RKO (cell line): Measurements from ENCODE around the gene PARD3B.

ENCODE experiments used
- DNase-seq: peaks from one replicate; pipeline ENCODE4 v3.0.0-alpha.2; 2016; ENCODE audit warnings: low spot score

Gene PARD3B

GRCh38 chr2:205403244-205403825 lies 858.1 kb downstream of the PARD3B start:
- no peak for DNase-seq

- no peak for DNase-seq
These were observed 859.9 kb downstream of the PARD3B start for GRCh38 chr2:205405194-205405593.

GRCh38 chr2:205405752-205406151 lies 860.5 kb downstream of the PARD3B start:
- no peak for DNase-seq

GRCh38 chr2:205407984-205408383 lies 862.7 kb downstream of the PARD3B start:
- no peak for DNase-seq

- DNase-seq, result no peak
These were observed 863.4 kb downstream of the PARD3B start for GRCh38 chr2:205408696-205409095.

GRCh38 chr2:205409411-205409810 lies 864.1 kb downstream of the PARD3B start:
- no peak for DNase-seq

DNA sequence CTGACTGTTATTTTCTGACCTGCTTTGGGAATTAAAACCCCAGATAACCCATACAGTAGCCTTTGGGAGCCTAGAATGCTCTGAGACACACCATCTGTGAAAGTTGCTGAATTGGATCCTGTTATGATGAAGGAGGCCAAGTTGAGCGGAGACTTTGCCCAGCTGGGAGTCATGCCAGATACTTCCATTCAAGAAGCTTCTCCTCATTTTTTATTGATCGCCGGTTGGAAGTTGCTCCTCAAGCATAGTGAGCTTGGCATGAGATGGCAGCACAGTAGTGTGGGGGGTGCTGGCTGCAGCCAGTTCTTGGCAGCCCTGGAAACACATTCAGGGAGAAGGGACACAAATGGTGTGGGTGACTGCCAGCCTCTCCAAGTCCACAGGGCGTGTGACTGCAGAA lies 866.3 kb downstream of the PARD3B start:
- DNase-seq, result no peak

- DNase-seq, result no peak
These were observed 879.1 kb downstream of the PARD3B start for GRCh38 chr2:205424326-205424725.

GRCh38 chr2:205425102-205425501 lies 879.8 kb downstream of the PARD3B start:
- DNase-seq, result no peak

DNA sequence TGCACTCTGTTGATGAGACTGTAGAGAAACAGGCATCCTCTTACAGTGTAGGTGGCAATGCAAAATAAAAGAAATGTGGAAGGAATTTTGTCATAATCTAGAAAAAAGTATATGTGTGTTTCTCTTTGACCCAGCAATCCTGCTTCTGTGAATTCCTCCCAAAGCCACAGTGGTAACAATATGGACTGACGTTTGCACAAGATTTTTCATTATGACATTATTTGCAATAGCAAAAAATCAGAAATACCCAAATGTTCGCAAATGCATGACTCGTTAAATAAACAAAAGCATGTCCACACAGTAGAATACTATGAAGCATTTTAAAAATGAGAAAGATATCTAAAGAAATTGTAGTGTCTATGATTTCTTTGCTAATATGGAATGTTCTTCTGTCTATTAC lies 881.8 kb downstream of the PARD3B start:
- DNase-seq, result no peak

- DNase-seq, result no peak
These were observed 883.5 kb downstream of the PARD3B start for GRCh38 chr2:205428811-205429210.

DNA sequence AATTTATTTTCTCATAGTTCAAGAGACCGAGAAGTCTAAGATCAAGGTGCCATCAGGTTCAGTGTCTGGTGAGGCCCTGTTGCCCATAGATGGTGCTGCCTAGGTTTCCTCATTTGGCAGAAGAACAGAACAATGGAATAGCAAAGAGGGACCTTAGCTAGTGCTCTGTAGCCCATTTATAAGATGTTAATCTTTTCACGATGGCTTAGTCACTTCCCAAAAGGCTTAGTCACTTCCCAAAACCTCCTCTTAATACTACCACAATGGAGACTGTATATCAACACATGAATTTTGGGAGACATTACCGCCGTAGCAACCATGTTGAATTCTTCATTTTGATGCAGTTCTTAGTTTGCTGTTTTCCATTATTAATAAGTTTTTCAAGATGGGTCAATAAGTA lies 890.7 kb downstream of the PARD3B start:
- peak; percentile 45 for DNase-seq

- no peak for DNase-seq
These were observed 893.0 kb downstream of the PARD3B start for GRCh38 chr2:205438241-205438640.

GRCh38 chr2:205439621-205440020 lies 894.3 kb downstream of the PARD3B start:
- DNase-seq, result no peak

DNA sequence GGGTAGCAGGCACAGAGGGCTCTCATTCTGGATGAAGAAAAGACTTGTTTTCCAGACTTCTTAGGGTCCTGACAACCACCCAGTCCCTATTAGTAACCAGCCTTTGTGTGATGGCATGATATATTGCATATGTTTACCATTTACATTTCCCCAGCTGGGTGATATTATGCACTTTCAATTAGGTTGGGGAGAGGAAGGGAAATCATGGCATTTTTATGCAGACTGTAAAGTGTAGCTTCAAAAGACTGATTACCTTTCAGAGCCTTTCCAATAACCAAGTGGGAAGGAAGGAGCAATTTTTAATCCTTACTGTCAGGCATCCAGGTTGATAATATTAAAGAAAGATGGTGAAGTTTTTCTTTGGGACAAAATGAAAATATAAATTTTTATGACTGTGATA lies 896.2 kb downstream of the PARD3B start:
- DNase-seq, result no peak

GRCh38 chr2:205448189-205448588 lies 902.9 kb downstream of the PARD3B start:
- DNase-seq, result no peak

DNA sequence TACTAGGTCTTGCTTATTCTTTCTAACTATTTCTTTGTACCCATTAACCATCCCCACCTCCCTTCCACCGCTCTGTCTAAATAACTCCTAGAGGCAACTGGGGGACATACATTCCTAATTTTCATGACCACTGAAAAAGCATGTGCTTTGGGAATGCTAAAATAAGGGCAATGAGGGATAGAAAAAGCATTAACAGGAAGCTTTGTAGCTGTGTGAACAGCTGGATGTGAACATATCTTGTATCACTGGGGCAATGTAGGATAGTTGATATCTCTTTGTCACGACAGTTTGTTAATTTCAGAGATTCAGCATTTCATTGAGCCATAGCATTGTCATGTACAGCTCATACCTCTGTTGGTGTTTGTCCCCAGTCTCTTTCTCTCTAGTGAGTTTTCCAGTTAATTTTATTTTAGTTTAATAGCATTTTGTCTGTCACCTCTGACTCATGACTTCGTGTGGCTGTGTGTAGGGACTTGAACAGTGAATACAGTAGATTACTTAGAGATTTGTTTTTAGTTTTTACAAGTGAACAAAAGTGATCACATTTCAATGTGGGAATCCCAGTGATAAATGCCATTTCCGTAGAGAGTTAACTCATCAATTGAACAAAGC lies 906.7 kb downstream of the PARD3B start:
- no peak for DNase-seq

GRCh38 chr2:205453202-205453601 lies 907.9 kb downstream of the PARD3B start:
- no peak for DNase-seq

- no peak for DNase-seq
These were observed 911.4 kb downstream of the PARD3B start for GRCh38 chr2:205456682-205457081.

DNA sequence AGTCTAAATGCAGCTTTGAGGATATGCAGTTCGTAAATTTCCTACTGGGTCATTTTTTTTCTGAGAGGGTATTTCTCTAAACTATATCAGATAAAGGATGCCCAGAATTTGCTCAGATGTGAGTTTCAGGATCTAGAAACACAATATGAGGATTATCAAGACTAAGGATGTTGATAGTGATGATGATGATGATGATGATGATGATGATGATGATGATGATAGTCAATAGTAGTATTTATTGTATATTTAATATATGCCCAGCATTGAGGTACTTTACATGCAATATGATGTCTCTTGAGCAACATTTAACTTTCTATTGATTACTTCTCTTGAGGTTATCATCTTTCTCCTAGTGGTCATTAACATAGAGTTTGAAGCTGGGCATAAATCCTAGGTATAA lies 914.9 kb downstream of the PARD3B start:
- no peak for DNase-seq

- DNase-seq, result no peak
These were observed 915.9 kb downstream of the PARD3B start for GRCh38 chr2:205461169-205461568.

DNA sequence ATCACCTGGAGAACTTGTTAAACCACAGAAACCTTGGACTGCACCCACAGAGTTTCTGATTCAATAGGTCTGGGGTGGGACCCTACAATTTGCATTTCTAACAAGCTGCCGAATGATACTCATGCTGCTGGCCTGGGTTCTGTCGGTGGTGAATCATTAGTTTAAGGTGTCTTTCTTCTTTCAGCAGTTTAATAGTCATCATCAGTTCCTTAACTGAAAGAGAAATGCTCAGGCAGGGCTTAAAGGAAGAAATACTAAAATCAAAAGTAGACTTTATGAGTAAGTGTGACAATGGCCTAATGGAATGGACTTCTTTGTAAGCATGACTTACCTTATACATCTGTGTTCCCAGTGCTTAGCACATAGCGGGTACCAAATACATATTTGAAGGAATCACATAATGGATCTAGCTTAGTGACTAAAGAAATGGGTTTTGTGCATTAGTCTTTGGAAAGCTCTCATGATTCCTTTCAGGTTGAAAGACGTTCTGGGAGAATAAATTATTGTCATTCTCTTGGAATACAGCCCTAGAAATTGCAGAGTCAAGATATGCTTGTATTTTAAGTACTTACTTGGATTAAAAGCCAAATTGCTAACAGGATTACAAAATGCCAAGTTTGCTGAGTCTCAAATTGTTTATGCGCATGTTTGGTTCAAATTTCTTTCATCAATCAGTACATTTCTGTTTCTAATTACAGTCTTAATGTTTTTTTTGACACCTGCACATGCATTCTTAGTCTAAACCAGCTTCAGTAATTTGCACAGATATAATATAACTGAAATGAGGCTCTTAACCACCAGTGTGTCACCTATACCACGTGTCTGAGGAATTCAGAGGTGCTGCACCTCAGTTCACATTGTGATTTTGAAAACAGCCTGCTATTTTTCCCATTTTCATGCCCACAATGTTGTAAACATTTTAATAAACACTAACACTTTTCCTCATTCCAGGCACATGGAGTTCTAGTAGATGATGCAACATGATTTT lies 916.7 kb downstream of the PARD3B start:
- no peak for DNase-seq
